H9 (cell line): Measurements from ENCODE around the gene NAA60. TPM values are rescaled to one million over a fixed set of nuclear protein-coding genes. Genes with fewer than 3 reads are reported as not detected.

ENCODE experiments used
- DNase-seq: peaks from one replicate; pipeline ENCODE4 v3.0.0-alpha.2; 2017
- H2AFZ ChIP-seq: one replicate; pipeline ENCODE4 v1.6.1; 2013; ENCODE audit warnings: mild to moderate bottlenecking, low read length, control low read depth, moderate library complexity
- H2AK5ac ChIP-seq: 2 replicates; pipeline ENCODE4 v1.6.1; 2013; ENCODE audit warnings: low read length, control low read depth, mixed read lengths; ENCODE audit not compliant: insufficient read length
- H2BK120ac ChIP-seq: one replicate; pipeline ENCODE4 v1.6.1; 2013; ENCODE audit warnings: low read depth, mild to moderate bottlenecking, low read length, control low read depth, inconsistent platforms; ENCODE audit not compliant: poor library complexity, severe bottlenecking
- H2BK12ac ChIP-seq: 2 replicates; pipeline ENCODE4 v1.6.1; 2013; ENCODE audit warnings: low read length, control low read depth, mixed read lengths, low read depth; ENCODE audit not compliant: insufficient read length
- H2BK15ac ChIP-seq: 2 replicates; pipeline ENCODE4 v1.6.1; 2013; ENCODE audit warnings: low read depth, low read length, control low read depth
- H2BK20ac ChIP-seq: one replicate; pipeline ENCODE4 v1.6.1; 2013; ENCODE audit warnings: low read depth, mild to moderate bottlenecking, low read length, control low read depth, inconsistent platforms; ENCODE audit not compliant: poor library complexity, severe bottlenecking
- H2BK5ac ChIP-seq: 2 replicates; pipeline ENCODE4 v1.6.1; 2013; ENCODE audit warnings: low read length, control low read depth, mixed read lengths; ENCODE audit not compliant: insufficient read length
- H3K14ac ChIP-seq: 2 replicates; pipeline ENCODE4 v1.6.1; 2013; ENCODE audit warnings: low read length, control low read depth; ENCODE audit not compliant: insufficient read depth
- H3K18ac ChIP-seq: 2 replicates; pipeline ENCODE4 v1.6.1; 2013; ENCODE audit warnings: low read depth, mild to moderate bottlenecking, mixed read lengths, low read length, control low read depth; ENCODE audit not compliant: insufficient read length
- H3K23ac ChIP-seq: 2 replicates; pipeline ENCODE4 v1.6.1; 2013; ENCODE audit warnings: low read length, control low read depth, mixed read lengths, low read depth; ENCODE audit not compliant: insufficient read length
- H3K23me2 ChIP-seq: 2 replicates; pipeline ENCODE4 v1.6.1; 2013; ENCODE audit warnings: low read depth, mild to moderate bottlenecking, mixed read lengths, low read length, control low read depth; ENCODE audit not compliant: insufficient read length, poor library complexity, severe bottlenecking
- H3K27ac ChIP-seq: 2 replicates; pipeline ENCODE4 v1.5.1; 2013; ENCODE audit warnings: low read length, control low read depth, mixed read lengths, low read depth; ENCODE audit not compliant: insufficient read length
- H3K27me3 ChIP-seq: 2 replicates; pipeline ENCODE4 v1.6.1; 2013; ENCODE audit warnings: low read length, control low read depth, inconsistent platforms; ENCODE audit not compliant: insufficient read depth
- H3K4ac ChIP-seq: 2 replicates; pipeline ENCODE4 v1.6.1; 2013; ENCODE audit warnings: low read depth, mild to moderate bottlenecking, control low read depth, inconsistent platforms, low read length, moderate library complexity
- H3K4me1 ChIP-seq: 2 replicates; pipeline ENCODE4 v1.6.1; 2013; ENCODE audit warnings: low read length, control low read depth, inconsistent platforms; ENCODE audit not compliant: insufficient read depth
- H3K4me2 ChIP-seq: 2 replicates; pipeline ENCODE4 v1.6.1; 2013; ENCODE audit warnings: low read length, control low read depth, mixed read lengths; ENCODE audit not compliant: insufficient read length, insufficient read depth
- H3K56ac ChIP-seq: 2 replicates; pipeline ENCODE4 v1.6.1; 2013; ENCODE audit warnings: low read depth, mild to moderate bottlenecking, mixed read lengths, low read length, control low read depth; ENCODE audit not compliant: insufficient read length
- H3K79me1 ChIP-seq: 2 replicates; pipeline ENCODE4 v1.6.1; 2013; ENCODE audit warnings: low read depth, mild to moderate bottlenecking, moderate library complexity, low read length, control low read depth, inconsistent platforms; ENCODE audit not compliant: insufficient read depth, poor library complexity, severe bottlenecking
- H3K79me2 ChIP-seq: 2 replicates; pipeline ENCODE4 v1.6.1; 2013; ENCODE audit warnings: low read length, control low read depth, inconsistent platforms; ENCODE audit not compliant: insufficient read depth
- H3K9ac ChIP-seq: 2 replicates; pipeline ENCODE4 v1.6.1; 2013; ENCODE audit warnings: low read length, control low read depth, mixed read lengths; ENCODE audit not compliant: insufficient read length; ENCODE audit errors: extremely low read depth
- H3K9me3 ChIP-seq: one replicate; pipeline ENCODE4 v1.6.1; 2013; ENCODE audit warnings: low read depth, low read length, inconsistent platforms; ENCODE audit not compliant: control insufficient read depth
- H3T11ph ChIP-seq: one replicate; pipeline ENCODE4 v1.6.1; 2013; ENCODE audit warnings: mild to moderate bottlenecking, low read length, control low read depth, inconsistent platforms
- H4K20me1 ChIP-seq: one replicate; pipeline ENCODE4 v1.6.1; 2013; ENCODE audit not compliant: control insufficient read depth, insufficient read length, insufficient read depth
- H4K5ac ChIP-seq: 2 replicates; pipeline ENCODE4 v1.6.1; 2013; ENCODE audit warnings: low read depth, mild to moderate bottlenecking, mixed read lengths, low read length, control low read depth; ENCODE audit not compliant: insufficient read length
- H4K8ac ChIP-seq: replicated peaks from 2 replicates; pipeline ENCODE4 v1.6.1; 2013; ENCODE audit warnings: low read length, control low read depth, mixed read lengths, low read depth; ENCODE audit not compliant: insufficient read length
- H4K91ac ChIP-seq: 2 replicates; pipeline ENCODE4 v1.6.1; 2013; ENCODE audit warnings: low read depth, mild to moderate bottlenecking, moderate library complexity, mixed read lengths, low read length, control low read depth; ENCODE audit not compliant: insufficient read length
- H3K27ac Mint-ChIP-seq, 3 experiments: 2 replicates in 2 of 3; 3 replicates in 1 of 3; pipeline ENCODE4 v1.8.0; 2020 to 2021; ENCODE audit warnings: mixed read lengths in 3 of 3, mild to moderate bottlenecking in 1 of 3, moderate library complexity in 1 of 3
- H3K27me3 Mint-ChIP-seq: 2 replicates; pipeline ENCODE4 v1.8.0; 2021; ENCODE audit warnings: low read depth, mild to moderate bottlenecking, moderate library complexity, mixed read lengths
- H3K36me3 Mint-ChIP-seq, 3 experiments: 2 replicates in 2 of 3; 3 replicates in 1 of 3; pipeline ENCODE4 v1.8.0; 2020 to 2021; ENCODE audit warnings: low read depth in 3 of 3, mixed read lengths in 3 of 3; ENCODE audit not compliant: insufficient read depth in 1 of 3
- H3K4me1 Mint-ChIP-seq, 2 experiments: 2 replicates each; pipeline ENCODE4 v1.8.0; 2020; ENCODE audit warnings: mixed read lengths in 2 of 2
- H3K4me3 Mint-ChIP-seq, 2 experiments: 2 replicates in 1 of 2; 3 replicates in 1 of 2; pipeline ENCODE4 v1.8.0; 2020 to 2021; ENCODE audit warnings: mild to moderate bottlenecking in 2 of 2, mixed read lengths in 2 of 2, moderate library complexity in 1 of 2
- H3K9me3 Mint-ChIP-seq, 2 experiments: 2 replicates in 1 of 2; 3 replicates in 1 of 2; pipeline ENCODE4 v1.8.0; 2020; ENCODE audit warnings: mild to moderate bottlenecking in 2 of 2, mixed read lengths in 2 of 2, moderate library complexity in 1 of 2
- CTCF ChIP-seq: fragments of 200-600 bp; sonication (generic); conservative IDR thresholded peaks from 3 replicates; pipeline ENCODE4 v1.8.0; 2021; ENCODE audit warnings: antibody characterized with exemption, mild to moderate bottlenecking
- WGBS: extraction: QIAGEN DNeasy Blood & Tissue Kit; methylation state at CpG from one replicate; pipeline ENCODE4 v1.1.7; 2013; ENCODE audit warnings: missing lambda C conversion rate, low lambda C conversion rate, mixed read lengths; ENCODE audit not compliant: insufficient read length; ENCODE audit errors: extremely low coverage; 5-methylcytosine and 5-hydroxymethylcytosine counted together
- total RNA-seq: library from RNA; stranded (reverse); gene quantifications from 2 replicates; pipeline ENCODE4 v1.2.1, GENCODE V29; 2021

NAA60 gene
- total RNA-seq, 1 experiment from 2014 or later, result 49.3 TPM

- no peak overlapping the region for H3K4ac ChIP-seq
- WGBS, result no CpG with 5 or more reads among the region's 21 CpGs
- Mint-ChIP-seq H3K27me3 (no peaks in the 10 kb centered on the region), H3K4me1 (peaks cover 41 to 47% of the 10 kb centered on the region in 2 experiments), H3K36me3 (peaks cover 13 to 20% (median 15%) of the 10 kb centered on the region in 3 experiments; a peak in 5 of 7 replicates), H3K9me3 (no peaks in the 10 kb centered on the region), H3K4me3 (peak overlapping the region in 1 of 2 experiments; percentile 2; a peak in 1 of 5 replicates), H3K27ac (peak overlapping the region in 1 of 3 experiments; percentile 71; a peak in 2 of 7 replicates)
- H2BK20ac ChIP-seq, result no peak overlapping the region
- H3K56ac ChIP-seq, result no peak overlapping the region
- no peak overlapping the region for H3K4me2 ChIP-seq
- no peak overlapping the region for H3K18ac ChIP-seq
- H2AFZ ChIP-seq, result no peak overlapping the region
- no peaks in the 10 kb centered on the region for H3K23me2 ChIP-seq
- H3K9me3 ChIP-seq, result no peaks in the 10 kb centered on the region
- no peak overlapping the region for H3K9ac ChIP-seq
- no peaks in the 10 kb centered on the region for H3K27me3 ChIP-seq
- H3T11ph ChIP-seq, result no peak overlapping the region
- H2BK12ac ChIP-seq, result no peak overlapping the region
- H3K79me2 ChIP-seq, result peaks cover 44% of the 10 kb centered on the region
- H4K20me1 ChIP-seq, result no peaks in the 10 kb centered on the region
- H2BK120ac ChIP-seq, result no peak overlapping the region
- H4K5ac ChIP-seq, result no peak overlapping the region
- H4K91ac ChIP-seq, result no peak overlapping the region
- H2BK5ac ChIP-seq, result no peak overlapping the region
- H3K27ac ChIP-seq, result no peak overlapping the region
- no peak overlapping the region for H3K23ac ChIP-seq
- peaks cover 18% of the 10 kb centered on the region for H3K79me1 ChIP-seq
- H3K14ac ChIP-seq, result no peak overlapping the region
- no peak overlapping the region for H2BK15ac ChIP-seq
- no peak overlapping the region for H2AK5ac ChIP-seq
- no peak for DNase-seq
- H3K4me1 ChIP-seq, result no peaks in the 10 kb centered on the region; the same call in 1 of the 2 replicates
- no peak for TF ChIP-seq CTCF
- no peak overlapping the region for H4K8ac ChIP-seq
Measured at GRCh38 chr16:3465911-3466584, 22.6 kb downstream of the NAA60 start.
